Ectodermal cell (in vitro differentiated cells): ENCODE data around the gene NTM.

Source experiments
- H3K27ac ChIP-seq: 2 replicates; pipeline ENCODE4 v1.7.0; 2013; ENCODE audit warnings: mild to moderate bottlenecking, low read depth, low read length; ENCODE audit not compliant: insufficient read depth, poor library complexity, severe bottlenecking
- H3K27me3 ChIP-seq: 2 replicates; pipeline ENCODE4 v1.7.0; 2013; ENCODE audit warnings: mild to moderate bottlenecking, low read length; ENCODE audit not compliant: insufficient read depth, control insufficient read depth, poor library complexity, severe bottlenecking
- H3K36me3 ChIP-seq: one replicate; pipeline ENCODE4 v1.7.0; 2013; ENCODE audit warnings: low read length; ENCODE audit not compliant: control insufficient read depth, insufficient read depth
- H3K4me1 ChIP-seq: one replicate; pipeline ENCODE4 v1.7.0; 2013; ENCODE audit warnings: low read length; ENCODE audit not compliant: control insufficient read depth, insufficient read depth
- H3K4me3 ChIP-seq: 2 replicates; pipeline ENCODE4 v1.7.0; 2013; ENCODE audit warnings: low read depth, low read length, control low read depth; ENCODE audit not compliant: insufficient read depth
- H3K9me3 ChIP-seq: 2 replicates; pipeline ENCODE4 v1.7.0; 2013; ENCODE audit warnings: mild to moderate bottlenecking, low read length, moderate library complexity; ENCODE audit not compliant: control insufficient read depth
- WGBS, 2 experiments: methylation state at CpG; one replicate each; pipeline ENCODE4 v1.1.7; 2013; ENCODE audit warnings: missing lambda C conversion rate in 2 of 2; 5-methylcytosine and 5-hydroxymethylcytosine counted together

NTM gene

GRCh38 chr11:131470216-131470925 is 100.0 kb downstream of the NTM start:
- no peak overlapping the region for H3K27ac ChIP-seq
- H3K27me3 ChIP-seq, result no peaks in the 10 kb centered on the region
- H3K4me1 ChIP-seq, result peaks cover 31% of the 10 kb centered on the region
- WGBS, 2 experiments, result 78 to 79% methylated on average over 6 of the region's 6 CpGs
- no peaks in the 10 kb centered on the region for H3K36me3 ChIP-seq
- no peaks in the 10 kb centered on the region for H3K9me3 ChIP-seq
- no peak overlapping the region for H3K4me3 ChIP-seq

- no peak overlapping the region for H3K4me3 ChIP-seq
- H3K27me3 ChIP-seq, result no peaks in the 10 kb centered on the region
- H3K27ac ChIP-seq, result no peak overlapping the region
- 12 to 15% methylated on average over 3 of the region's 3 CpGs for WGBS, 2 experiments
- no peaks in the 10 kb centered on the region for H3K36me3 ChIP-seq
- peaks cover 23% of the 10 kb centered on the region for H3K4me1 ChIP-seq
- no peaks in the 10 kb centered on the region for H3K9me3 ChIP-seq
Measured at GRCh38 chr11:131471976-131472375, 101.6 kb downstream of the NTM start.

GRCh38 chr11:131474947-131475346 is 104.5 kb downstream of the NTM start:
- H3K4me3 ChIP-seq, result no peak overlapping the region
- H3K9me3 ChIP-seq, result no peaks in the 10 kb centered on the region
- peaks cover 10% of the 10 kb centered on the region for H3K4me1 ChIP-seq
- H3K27me3 ChIP-seq, result no peaks in the 10 kb centered on the region
- H3K27ac ChIP-seq, result no peak overlapping the region
- no peaks in the 10 kb centered on the region for H3K36me3 ChIP-seq
- no CpG with 5 or more reads among the region's 1 CpG for WGBS, 2 experiments

GRCh38 chr11:131476266-131476665 is 105.9 kb downstream of the NTM start:
- H3K4me3 ChIP-seq, result no peak overlapping the region
- H3K27me3 ChIP-seq, result no peaks in the 10 kb centered on the region
- H3K4me1 ChIP-seq, result peaks cover 5% of the 10 kb centered on the region
- H3K36me3 ChIP-seq, result no peaks in the 10 kb centered on the region
- H3K27ac ChIP-seq, result no peak overlapping the region
- 75 to 89% methylated on average over 1 to 2 of the region's 2 CpGs for WGBS, 2 experiments
- H3K9me3 ChIP-seq, result no peaks in the 10 kb centered on the region

- Histone ChIP-seq H3K36me3 (no peaks in the 10 kb centered on the region), H3K4me3 (no peak overlapping the region), H3K27me3 (no peaks in the 10 kb centered on the region), H3K27ac (no peak overlapping the region), H3K4me1 (peaks cover under 1% of the 10 kb centered on the region), H3K9me3 (no peaks in the 10 kb centered on the region)
- 88% methylated on average over 1 of the region's 2 CpGs; no CpG with 5 or more reads in 1 of the 2 experiments for WGBS, 2 experiments
Measured at GRCh38 chr11:131478341-131478740, 107.9 kb downstream of the NTM start.

- H3K4me1 ChIP-seq, result peaks cover 8% of the 10 kb centered on the region
- H3K36me3 ChIP-seq, result no peaks in the 10 kb centered on the region
- H3K27me3 ChIP-seq, result no peaks in the 10 kb centered on the region
- H3K4me3 ChIP-seq, result no peak overlapping the region
- H3K27ac ChIP-seq, result no peak overlapping the region
- H3K9me3 ChIP-seq, result no peaks in the 10 kb centered on the region
- 95 to 98% methylated on average over 3 of the region's 3 CpGs for WGBS, 2 experiments
Measured at GRCh38 chr11:131481303-131481702, 110.9 kb downstream of the NTM start.

- no peaks in the 10 kb centered on the region for H3K27me3 ChIP-seq
- no peaks in the 10 kb centered on the region for H3K36me3 ChIP-seq
- H3K4me1 ChIP-seq, result peaks cover 8% of the 10 kb centered on the region
- 95 to 98% methylated on average over 3 of the region's 3 CpGs for WGBS, 2 experiments
- no peak overlapping the region for H3K4me3 ChIP-seq
- H3K27ac ChIP-seq, result no peak overlapping the region
- H3K9me3 ChIP-seq, result no peaks in the 10 kb centered on the region
Measured at GRCh38 chr11:131481971-131482370, 111.6 kb downstream of the NTM start.

GRCh38 chr11:131483453-131483852 is 113.0 kb downstream of the NTM start:
- 43 to 49% methylated on average over 7 of the region's 7 CpGs for WGBS, 2 experiments
- Histone ChIP-seq H3K4me1 (peaks cover 8% of the 10 kb centered on the region), H3K9me3 (no peaks in the 10 kb centered on the region), H3K36me3 (no peaks in the 10 kb centered on the region), H3K27me3 (no peaks in the 10 kb centered on the region), H3K4me3 (no peak overlapping the region), H3K27ac (no peak overlapping the region)

- no peak overlapping the region for H3K4me3 ChIP-seq
- no peaks in the 10 kb centered on the region for H3K27me3 ChIP-seq
- no peaks in the 10 kb centered on the region for H3K36me3 ChIP-seq
- peaks cover 8% of the 10 kb centered on the region for H3K4me1 ChIP-seq
- H3K27ac ChIP-seq, result no peak overlapping the region
- 51 to 61% methylated on average over 4 of the region's 4 CpGs for WGBS, 2 experiments
- no peaks in the 10 kb centered on the region for H3K9me3 ChIP-seq
Measured at GRCh38 chr11:131483877-131484276, 113.5 kb downstream of the NTM start.

GRCh38 chr11:131486100-131486499 is 115.7 kb downstream of the NTM start:
- Histone ChIP-seq H3K27me3 (no peaks in the 10 kb centered on the region), H3K9me3 (no peaks in the 10 kb centered on the region), H3K27ac (no peak overlapping the region), H3K4me1 (peaks cover 8% of the 10 kb centered on the region), H3K4me3 (no peak overlapping the region), H3K36me3 (no peaks in the 10 kb centered on the region)
- 90 to 92% methylated on average over 3 of the region's 3 CpGs for WGBS, 2 experiments
